Fibroblast of the conjunctiva (primary cell): ENCODE measurements around the gene ANKLE2.
"Not testable (repeated sequence)": the region's sequence is repeated elsewhere in the genome, so short reads cannot be mapped to it uniquely, and the experiment has no call there.

Source experiments
- DNase-seq: peaks from one replicate; pipeline ENCODE4 v3.0.0-alpha.2; 2010; ENCODE audit warnings: low read depth

Gene ANKLE2

GRCh38 chr12:132719141-132719953 lies 42.3 kb downstream of the ANKLE2 start:
- no peak for DNase-seq

DNA sequence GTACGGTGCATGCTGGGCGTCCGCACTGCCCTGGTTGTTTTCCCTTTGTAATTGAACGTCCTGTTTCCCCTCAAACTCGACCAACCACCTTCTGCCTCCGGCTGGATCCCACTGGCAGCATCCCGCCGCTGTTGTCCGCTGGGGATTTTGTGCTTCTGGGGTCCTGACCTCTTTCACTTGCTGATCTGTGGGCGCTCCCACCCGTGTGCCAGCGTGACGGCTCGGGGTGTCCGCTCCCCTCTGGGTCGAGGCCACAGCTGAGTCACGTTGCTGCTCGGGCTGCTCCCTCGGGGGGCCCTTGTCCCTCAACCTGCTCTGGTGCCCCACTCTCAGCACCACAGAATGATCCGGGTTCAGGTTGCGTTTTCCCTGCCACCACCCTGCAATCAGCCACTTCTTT lies 43.0 kb downstream of the ANKLE2 start:
- DNase-seq = no peak

DNA sequence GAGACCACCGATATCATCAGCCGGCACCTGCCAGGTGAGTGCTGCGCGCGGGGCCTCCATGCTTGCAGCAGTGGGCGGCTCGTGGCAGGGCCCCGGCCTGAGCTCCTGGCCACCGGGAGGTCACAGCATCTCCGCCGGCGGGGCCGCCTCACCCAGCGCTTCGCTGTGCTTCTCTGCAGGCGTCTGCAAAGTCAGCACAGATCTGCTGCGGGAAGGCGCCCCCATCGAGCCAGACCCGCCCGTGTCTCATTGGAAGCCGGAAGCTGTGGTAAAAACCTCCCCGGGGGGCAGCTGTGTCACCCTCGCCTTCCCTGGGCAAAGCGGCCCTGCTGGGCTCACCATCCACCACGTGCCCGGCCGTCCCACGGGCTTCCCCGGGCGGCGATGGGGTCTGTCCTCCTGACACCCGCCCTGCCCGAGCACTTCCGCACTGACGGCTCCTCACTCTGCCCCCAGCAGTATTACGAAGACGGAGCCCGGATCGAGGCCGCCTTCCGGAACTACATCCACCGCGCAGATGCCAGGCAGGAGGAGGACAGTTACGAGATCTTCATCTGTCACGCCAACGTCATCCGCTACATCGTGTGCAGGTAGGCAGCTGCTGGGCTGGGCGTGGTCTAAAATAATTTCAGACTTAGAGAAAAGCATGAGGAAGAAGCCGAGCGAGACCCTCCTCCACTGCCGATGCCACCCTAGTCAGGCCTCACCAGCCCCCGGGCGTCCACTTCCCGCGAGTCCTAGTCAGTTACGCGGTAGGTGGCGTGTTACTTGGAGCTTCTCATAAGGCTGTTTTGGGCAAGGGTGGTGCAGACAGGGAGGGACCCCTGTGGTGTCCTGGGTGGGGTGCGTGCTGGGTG lies 43.9 kb downstream of the ANKLE2 start:
- DNase-seq = no peak

DNA sequence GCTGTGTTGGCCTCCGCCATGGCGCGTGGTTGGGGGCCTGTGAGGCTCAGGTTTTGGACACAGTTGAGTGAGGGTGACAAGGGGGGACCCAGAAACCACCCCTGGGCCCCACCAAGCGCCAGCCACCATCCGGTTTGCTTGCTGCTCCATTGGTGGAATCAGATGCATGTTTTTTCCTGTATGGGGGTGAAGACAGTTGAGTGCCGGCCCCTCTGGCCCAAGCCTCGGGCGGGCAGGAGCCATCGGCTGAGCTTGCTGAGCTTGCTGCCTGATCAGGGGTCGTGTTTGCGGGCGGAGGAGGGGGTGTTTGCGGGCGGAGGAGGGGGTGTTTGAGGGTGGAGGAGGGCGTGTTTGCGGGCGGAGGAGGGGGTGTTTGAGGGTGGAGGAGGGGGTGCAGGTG lies 44.6 kb downstream of the ANKLE2 start:
- no peak for DNase-seq

DNA sequence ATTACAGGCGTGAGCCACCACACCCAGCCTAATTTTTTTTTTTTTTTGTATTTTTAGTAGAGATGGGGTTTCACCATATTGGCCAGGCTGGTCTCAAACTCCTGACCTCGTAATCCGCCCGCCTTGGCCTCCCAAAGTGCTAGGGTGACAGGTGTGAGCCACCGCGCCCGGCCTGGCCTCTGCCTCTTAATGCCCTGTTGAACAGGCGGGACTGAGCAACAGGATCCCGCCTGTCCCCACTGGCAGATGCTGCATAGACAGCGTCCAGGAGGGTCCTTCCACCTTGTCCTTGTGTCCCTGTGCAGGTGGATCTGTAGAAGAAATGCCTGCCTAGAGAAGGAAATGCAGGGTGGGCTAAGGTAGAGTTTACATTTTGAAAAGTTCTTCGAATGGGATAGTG lies 45.3 kb downstream of the ANKLE2 start:
- no peak for DNase-seq

GRCh38 chr12:132715874-132716273 lies 45.8 kb downstream of the ANKLE2 start:
- DNase-seq = no peak

GRCh38 chr12:132713123-132713522 lies 48.5 kb downstream of the ANKLE2 start:
- DNase-seq = no peak

GRCh38 chr12:132711080-132711843 lies 50.4 kb downstream of the ANKLE2 start:
- no peak for DNase-seq

DNA sequence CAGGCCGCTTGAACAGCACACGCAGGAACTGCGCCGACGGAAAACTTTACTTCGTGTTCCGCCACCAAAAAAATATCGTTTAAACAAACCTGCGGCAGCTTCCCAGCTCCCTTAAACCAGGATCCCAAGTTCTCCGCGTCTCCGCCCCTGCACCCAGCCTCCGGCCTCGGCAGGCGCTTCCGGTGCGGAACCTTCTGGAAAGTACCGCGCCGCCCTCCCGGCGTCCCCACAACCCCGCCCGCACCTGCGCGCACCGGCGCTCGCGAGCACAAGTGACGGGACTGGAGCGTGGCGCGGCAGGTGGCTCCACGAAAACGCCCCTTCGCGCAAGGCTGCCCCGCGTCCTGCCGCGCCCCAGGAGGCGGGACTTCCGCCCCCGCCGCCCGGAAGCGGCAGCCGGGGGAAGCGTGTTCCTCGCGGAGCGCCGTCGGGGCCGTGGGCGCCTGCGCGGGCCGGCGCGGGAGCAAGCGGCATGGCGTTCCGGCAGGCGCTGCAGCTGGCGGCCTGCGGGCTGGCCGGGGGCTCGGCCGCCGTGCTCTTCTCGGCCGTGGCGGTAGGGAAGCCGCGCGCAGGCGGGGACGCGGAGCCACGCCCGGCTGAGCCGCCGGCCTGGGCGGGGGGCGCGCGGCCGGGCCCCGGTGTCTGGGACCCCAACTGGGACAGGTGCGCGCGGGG lies 51.1 kb downstream of the ANKLE2 start, which contains the start of gene PGAM5:
TSS of gene PGAM5 (plus strand) at position 438 of the 675 bp plus-strand sequence. CDS start at position 473, 35 bp downstream.
- DNase-seq = peak; percentile 37

DNA sequence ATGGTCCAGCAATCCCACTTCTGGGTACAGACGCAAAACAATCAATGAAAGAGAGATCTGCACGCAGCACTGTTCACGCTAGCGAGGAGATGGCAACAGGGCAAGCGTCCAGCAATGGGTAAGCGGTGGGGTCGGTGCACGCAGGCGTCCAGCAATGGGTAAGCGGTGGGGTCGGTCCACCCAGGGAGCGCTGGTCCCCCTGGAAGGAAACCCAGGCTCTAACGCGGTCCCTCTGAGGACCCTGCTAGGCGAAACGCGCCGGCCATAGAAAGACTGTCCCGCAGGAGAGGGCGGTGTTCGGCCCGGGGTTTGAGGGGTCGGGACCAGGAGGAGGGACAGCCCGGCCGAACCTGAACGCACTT lies 51.6 kb downstream of the ANKLE2 start:
- no peak for DNase-seq

- no peak for DNase-seq
Measured at GRCh38 chr12:132708150-132708549, 53.5 kb downstream of the ANKLE2 start.

GRCh38 chr12:132707241-132707640 lies 54.4 kb downstream of the ANKLE2 start:
- no peak for DNase-seq

GRCh38 chr12:132703641-132704040 lies 58.0 kb downstream of the ANKLE2 start:
- DNase-seq = no peak

- DNase-seq = no peak
Measured at GRCh38 chr12:132702640-132703039, 59.0 kb downstream of the ANKLE2 start.

DNA sequence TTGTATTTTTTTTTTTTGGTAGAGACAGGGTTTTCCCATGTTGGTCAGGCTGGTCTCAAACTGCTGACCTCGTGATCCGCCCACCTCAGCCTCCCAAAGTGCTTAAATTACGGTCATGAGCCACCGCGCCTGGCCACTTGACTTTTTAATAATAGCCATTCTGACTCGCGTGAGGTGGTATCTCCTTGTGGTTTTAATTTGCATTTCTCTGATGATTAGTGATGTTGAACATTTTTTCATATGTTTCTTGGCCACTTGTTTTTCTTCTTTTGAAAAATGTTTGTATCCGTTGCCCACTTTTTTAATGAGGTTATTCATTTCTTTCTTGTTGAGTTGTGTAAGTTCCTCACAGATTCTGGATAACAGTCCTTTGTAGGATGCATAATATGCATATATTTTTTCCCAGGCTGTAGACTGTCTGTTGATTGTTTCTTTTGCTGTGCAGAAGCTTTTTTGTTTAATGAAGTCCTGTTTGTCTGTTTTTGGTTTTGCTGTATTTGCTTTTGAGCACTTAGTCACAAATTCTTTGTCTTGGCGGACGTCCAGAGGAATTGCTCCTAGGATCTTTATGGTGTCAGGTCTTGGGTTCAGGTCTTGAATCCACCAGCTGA lies 61.3 kb downstream of the ANKLE2 start:
- DNase-seq = no peak

DNA sequence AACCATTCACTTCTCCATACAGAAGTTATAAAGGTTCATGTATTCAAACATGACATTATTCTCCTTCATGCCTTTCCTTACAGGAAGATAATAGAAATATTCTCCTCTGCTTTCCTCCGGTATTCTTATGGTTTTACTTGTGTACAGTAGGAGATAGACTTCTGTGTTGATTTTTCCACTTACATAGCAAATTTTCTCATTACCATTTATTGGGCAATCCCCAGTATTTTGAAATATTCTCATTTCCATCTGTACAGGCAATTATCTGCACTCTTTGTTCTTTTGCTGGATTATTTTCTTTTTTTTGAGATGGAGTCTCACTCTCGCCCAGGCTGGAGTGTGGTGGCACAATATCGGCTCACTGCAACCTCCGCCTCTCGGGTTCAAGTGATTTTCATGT lies 63.3 kb downstream of the ANKLE2 start:
- no peak for DNase-seq

DNA sequence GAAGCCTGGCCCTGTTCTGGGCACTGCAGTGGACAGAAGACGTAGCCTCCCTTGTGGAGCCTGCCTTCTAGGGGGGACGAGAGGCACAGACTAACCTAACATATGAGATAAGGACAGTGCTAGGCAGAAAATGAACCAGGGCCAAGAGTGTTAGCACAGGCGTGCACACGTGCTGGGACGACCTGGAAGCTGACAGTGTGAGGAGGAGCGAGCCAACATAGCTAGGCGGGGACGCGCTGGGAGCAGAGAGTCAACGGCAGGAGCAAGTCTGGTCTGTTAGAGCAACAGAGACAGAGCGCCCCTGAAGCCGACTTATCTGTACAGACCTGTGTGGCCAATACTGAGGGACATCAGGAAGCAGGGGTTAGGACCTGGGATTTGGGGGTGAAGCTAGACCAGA lies 66.2 kb downstream of the ANKLE2 start:
- DNase-seq = no peak

- not testable (repeated sequence) for DNase-seq
Measured at GRCh38 chr12:132694888-132695287, 66.7 kb downstream of the ANKLE2 start.

DNA sequence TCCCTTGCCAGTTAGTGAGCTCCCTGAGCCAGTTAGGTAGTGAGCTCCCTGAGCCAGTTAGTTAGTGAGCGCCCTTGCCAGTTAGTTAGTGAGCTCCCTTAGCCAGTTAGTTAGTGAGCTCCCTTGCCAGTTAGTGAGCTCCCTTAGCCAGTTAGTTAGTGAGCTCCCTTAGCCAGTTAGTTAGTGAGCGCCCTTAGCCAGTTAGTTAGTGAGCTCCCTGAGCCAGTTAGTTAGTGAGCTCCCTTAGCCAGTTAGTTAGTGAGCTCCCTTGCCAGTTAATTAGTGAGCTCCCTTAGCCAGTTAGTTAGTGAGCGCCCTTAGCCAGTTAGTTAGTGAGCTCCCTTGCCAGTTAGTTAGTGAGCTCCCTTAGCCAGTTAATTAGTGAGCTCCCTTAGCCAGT lies 69.6 kb downstream of the ANKLE2 start:
- DNase-seq = not testable (repeated sequence)

DNA sequence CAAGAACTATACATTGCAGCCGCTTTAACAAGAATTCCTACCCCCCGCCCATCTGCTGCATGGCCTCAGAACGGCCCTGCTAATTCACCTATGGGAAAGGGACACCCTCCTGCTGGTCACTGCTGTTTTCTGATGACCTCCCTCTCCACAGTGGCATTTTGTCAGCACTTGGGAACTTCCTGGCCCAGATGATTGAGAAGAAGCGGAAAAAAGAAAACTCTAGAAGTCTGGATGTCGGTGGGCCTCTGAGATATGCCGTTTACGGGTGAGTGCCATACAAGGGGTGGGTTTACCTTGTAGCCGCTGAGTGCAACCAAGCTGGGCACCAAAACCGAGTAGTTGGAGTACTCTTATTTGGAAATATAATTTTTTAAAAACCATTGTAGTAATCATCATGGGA lies 71.5 kb downstream of the ANKLE2 start:
- no peak for DNase-seq

DNA sequence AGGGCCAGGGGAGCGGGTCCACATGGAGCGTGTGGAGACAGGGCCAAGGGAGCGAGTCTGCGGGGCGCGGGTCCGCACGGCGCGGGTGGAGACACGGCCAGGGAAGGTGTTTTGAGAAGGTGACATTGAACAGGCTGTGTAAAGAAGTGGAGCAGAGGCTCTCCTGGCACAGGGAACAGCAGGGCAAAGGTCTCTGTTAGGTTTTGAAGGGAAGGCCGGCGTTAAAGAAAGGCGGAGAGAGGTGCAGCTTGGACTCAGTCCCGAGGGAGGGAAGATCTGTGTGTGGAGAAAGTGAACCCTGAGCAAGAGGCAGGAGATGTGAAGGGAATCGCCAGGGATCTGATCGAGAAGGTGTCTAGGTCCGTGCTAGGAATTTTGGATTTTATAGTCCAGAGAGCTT lies 72.4 kb downstream of the ANKLE2 start:
- DNase-seq = no peak
